Mesenteric fat pad (tissue), 1 donor: ENCODE measurements around the gene KYAT1. TPM values are rescaled to one million over a fixed set of nuclear protein-coding genes. Genes with fewer than 3 reads are reported as not detected.
A peak's percentile ranks its signal among the peaks of the same experiment; 100 is the strongest.

Experiments used
- DNase-seq: peaks from one replicate; pipeline ENCODE4 v3.0.0-alpha.2; 2020; ENCODE audit warnings: low spot score
- long read RNA-seq: library from polyadenylated mRNA; unstranded; transcript quantifications from one replicate; pipeline ENCODE4 v2.0.0, GENCODE V29; 2020
- total RNA-seq: library from RNA; stranded (reverse); fragmentation: NEBNext Ultra II Directional; extraction: Animal tissue kit (Norgen Biotek cat#: 25700); gene quantifications from one replicate; pipeline ENCODE4 v1.2.1, GENCODE V29; 2021
- donor health status: DM: yes; HTN: yes; CAD: no.

KYAT1 gene
- total RNA-seq = 3.8 TPM
- long read RNA-seq, partial matches to known transcripts = 1 of 10 reads
- long read RNA-seq, other reads (novel, unspliced or antisense) = 7 of 10 reads

GRCh38 chr9:128881884-128882676 is at the start of gene KYAT1, which contains the start of gene LRRC8A:
TSS of gene KYAT1 (minus strand) at chr9:128881950. CDS start at chr9:128845405, 36,545 bp downstream.
TSS of gene LRRC8A (plus strand) at chr9:128882133. CDS start at chr9:128907165, 25,032 bp downstream.
- peak; percentile 100 for DNase-seq

GRCh38 chr9:128929560-128929959 is 47.8 kb upstream of the KYAT1 start:
- no peak for DNase-seq

GRCh38 chr9:128928624-128929023 is 46.9 kb upstream of the KYAT1 start:
- DNase-seq = no peak

GRCh38 chr9:128927731-128928411 is 46.1 kb upstream of the KYAT1 start:
- no peak for DNase-seq

- DNase-seq = no peak
Observed at GRCh38 chr9:128923493-128923883, 41.7 kb upstream of the KYAT1 start.

- no peak for DNase-seq
Observed at GRCh38 chr9:128921881-128922763, 40.4 kb upstream of the KYAT1 start.

- DNase-seq = no peak
Observed at GRCh38 chr9:128920381-128921058, 38.8 kb upstream of the KYAT1 start, which contains the start of gene PHYHD1. TSS of gene PHYHD1 (plus strand) at chr9:128920982. CDS start at chr9:128922324, 1,342 bp downstream.

- no peak for DNase-seq
Observed at GRCh38 chr9:128919402-128920089, 37.8 kb upstream of the KYAT1 start.

- no peak for DNase-seq
Observed at GRCh38 chr9:128918921-128919320, 37.2 kb upstream of the KYAT1 start.

- no peak for DNase-seq
Observed at GRCh38 chr9:128917151-128917849, 35.5 kb upstream of the KYAT1 start.

- DNase-seq = no peak
Observed at GRCh38 chr9:128916745-128917144, 35.0 kb upstream of the KYAT1 start.

- no peak for DNase-seq
Observed at GRCh38 chr9:128916204-128916603, 34.5 kb upstream of the KYAT1 start.

- no peak for DNase-seq
Observed at GRCh38 chr9:128913995-128914772, 32.4 kb upstream of the KYAT1 start.

GRCh38 chr9:128913048-128913900 is 31.5 kb upstream of the KYAT1 start:
- DNase-seq = no peak

GRCh38 chr9:128912270-128912853 is 30.6 kb upstream of the KYAT1 start:
- DNase-seq = no peak

GRCh38 chr9:128911529-128912035 is 29.8 kb upstream of the KYAT1 start:
- DNase-seq = no peak

GRCh38 chr9:128910906-128911305 is 29.2 kb upstream of the KYAT1 start:
- DNase-seq = no peak
